Hematopoietic multipotent progenitor cell treated with erythropoietin and hydrocortisone succinate and interleukin-3 and kit ligand, for 6 days (in vitro differentiated cells): ENCODE results near the gene QPCT.
"Not testable (repeated sequence)": the region's sequence is repeated elsewhere in the genome, so short reads cannot be mapped to it uniquely, and the experiment has no call there.

Experiments used
- DNase-seq: peaks from one replicate; pipeline ENCODE4 v3.0.0-alpha.2; 2015

Gene QPCT

GRCh38 chr2:37361994-37362698 lies 17.7 kb downstream of the QPCT start:
- DNase-seq = no peak

DNA sequence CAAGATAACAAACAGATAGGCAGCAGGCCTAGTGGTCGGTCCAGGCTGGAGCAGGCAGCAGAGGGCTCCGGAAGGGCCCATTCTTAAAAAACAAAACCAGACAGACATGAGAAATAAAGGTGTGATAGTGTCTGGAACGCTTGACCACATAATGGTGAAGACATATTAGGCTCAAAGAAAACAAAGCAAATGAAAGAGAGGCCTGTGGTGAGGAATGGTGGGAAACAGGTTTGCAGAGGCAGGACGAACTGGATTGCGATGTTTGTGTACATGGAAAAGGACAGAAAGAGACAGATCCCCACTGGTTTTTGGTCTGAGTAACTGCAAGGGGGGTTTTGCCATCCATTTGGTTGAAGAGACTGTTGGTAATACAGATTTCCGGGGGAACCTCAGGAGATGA lies 19.9 kb downstream of the QPCT start:
- no peak for DNase-seq

- no peak for DNase-seq
Observed at GRCh38 chr2:37365669-37366068, 21.2 kb downstream of the QPCT start.

DNA sequence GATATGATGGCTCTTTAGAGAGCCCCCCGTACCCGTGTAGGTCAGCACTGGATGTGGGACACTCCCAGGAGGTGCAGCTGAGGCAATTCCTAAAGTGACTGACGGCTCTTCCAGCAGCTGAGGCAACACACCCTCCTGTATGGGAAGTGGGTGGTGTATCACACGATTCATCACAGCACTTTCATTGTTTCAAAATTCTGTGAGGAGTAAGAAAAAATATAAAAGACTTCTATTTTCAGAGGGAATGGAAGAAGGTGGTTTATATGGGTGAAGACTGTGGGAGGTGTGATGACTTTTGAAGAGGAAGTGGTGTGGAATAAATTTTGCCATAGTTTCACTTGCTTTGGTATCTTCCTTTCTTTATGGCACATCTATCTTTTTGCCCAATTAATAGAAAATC lies 22.3 kb downstream of the QPCT start:
- no peak for DNase-seq

DNA sequence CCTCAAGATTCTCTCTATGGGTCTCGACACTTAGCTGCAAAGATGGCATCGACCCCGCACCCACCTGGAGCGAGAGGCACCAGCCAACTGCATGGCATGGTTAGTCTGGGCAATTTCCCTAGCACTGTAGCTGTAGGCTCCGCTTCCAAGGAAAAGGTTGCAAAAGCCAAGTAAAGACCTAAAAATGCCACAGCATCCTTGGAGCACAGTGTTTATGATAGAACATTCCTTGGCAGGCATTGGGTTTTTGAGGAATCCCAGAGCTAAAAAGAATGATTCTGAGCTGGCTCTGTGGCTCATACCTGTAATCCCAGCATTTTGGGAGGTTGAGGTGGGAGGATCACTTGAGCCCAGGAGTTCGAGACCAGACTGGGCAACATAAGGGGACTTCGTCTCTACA lies 22.9 kb downstream of the QPCT start:
- DNase-seq = no peak

DNA sequence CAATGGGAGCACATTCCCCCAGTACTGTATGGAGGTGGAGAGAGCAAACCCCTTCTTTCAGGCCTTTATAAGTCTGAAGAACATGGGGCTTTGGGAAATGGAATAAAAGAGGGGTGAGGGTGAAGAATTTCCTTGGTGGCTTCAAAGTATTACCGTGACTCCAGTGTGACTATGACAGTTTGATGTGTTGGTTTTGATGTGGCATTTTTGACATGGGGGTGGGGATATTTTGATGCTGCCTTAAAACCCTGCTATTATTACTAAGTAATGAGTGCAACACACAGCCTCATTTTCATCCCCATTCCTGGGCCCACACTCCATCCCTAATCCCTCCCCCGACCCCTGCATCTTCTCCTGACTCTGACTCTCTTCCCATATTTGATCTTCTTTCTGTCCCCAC lies 23.6 kb downstream of the QPCT start:
- DNase-seq = no peak

- DNase-seq = no peak
Observed at GRCh38 chr2:37370666-37371065, 26.2 kb downstream of the QPCT start.

GRCh38 chr2:37372000-37372399 lies 27.6 kb downstream of the QPCT start:
- no peak for DNase-seq

DNA sequence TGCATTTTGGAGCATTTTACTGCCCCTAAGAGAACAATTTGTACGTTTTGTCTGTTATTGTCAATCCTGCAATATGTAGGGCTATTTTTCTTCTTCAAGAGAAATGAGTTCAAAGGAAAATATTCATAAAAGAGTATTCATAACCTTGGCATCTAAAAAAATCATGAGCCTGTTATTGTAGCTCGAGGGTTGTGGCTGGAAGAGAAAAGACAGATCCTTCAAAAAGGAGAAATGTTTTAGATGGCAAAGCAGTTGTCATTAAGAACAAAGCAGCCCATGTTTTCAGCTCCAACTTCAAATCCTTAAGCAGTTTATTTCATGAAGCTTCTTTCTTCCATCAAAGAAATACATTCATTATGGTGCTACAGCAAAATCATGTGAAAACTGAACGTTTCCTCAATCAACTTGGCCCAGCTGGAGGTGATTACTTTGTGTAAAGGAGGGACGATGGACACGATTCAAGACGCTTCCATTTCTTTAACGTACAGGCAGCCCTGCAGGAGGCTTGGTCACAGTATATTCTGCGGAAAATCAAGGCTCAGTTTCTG lies 31.4 kb downstream of the QPCT start:
- no peak for DNase-seq

GRCh38 chr2:37376421-37377186 lies 32.2 kb downstream of the QPCT start:
- DNase-seq = no peak

- no peak for DNase-seq
Observed at GRCh38 chr2:37377187-37377532, 32.7 kb downstream of the QPCT start.

DNA sequence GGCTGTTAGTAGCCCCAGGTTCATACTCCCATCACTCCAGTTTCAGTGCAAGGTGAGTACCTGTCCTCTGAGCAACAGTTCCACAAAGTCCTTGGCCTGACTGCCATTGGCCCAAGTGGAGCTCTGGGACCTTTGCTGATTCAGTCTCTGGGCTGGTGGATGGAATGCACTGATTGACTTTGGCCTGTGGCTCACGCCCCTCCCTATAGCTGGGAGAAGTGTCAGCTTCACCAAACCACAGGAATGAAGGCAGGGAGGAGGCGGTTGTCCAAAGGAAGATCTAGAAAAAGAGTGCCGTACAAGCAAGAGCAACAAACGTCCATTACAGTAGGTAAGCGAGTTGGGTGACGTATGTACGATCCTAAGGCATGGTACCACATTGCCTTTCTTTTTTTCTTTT lies 34.0 kb downstream of the QPCT start:
- DNase-seq = no peak

- no peak for DNase-seq
Observed at GRCh38 chr2:37379881-37380296, 35.5 kb downstream of the QPCT start.

- DNase-seq = not testable (repeated sequence)
Observed at GRCh38 chr2:37380787-37381186, 36.4 kb downstream of the QPCT start.

- not testable (repeated sequence) for DNase-seq
Observed at GRCh38 chr2:37384261-37384660, 39.8 kb downstream of the QPCT start.

GRCh38 chr2:37387148-37387835 lies 42.9 kb downstream of the QPCT start:
- no peak for DNase-seq

DNA sequence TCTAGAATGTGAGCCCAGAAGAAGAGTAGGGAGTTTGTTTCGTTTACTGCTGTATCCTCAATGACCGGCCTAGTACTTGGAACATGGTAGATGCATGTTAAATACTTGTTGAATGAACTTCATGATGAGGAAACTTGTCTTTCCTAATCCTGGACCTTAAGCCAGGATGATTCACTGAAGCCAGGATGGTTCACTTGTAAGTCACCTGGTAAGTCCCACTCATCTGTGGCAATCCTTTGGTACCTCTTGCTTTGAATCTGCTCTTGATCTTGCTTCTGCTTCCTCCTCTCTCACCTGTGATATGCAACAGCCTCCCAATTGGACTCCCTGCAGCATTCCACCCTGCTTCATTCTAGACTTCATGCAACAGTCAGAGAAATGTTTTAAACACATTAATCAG lies 43.6 kb downstream of the QPCT start:
- DNase-seq = no peak

DNA sequence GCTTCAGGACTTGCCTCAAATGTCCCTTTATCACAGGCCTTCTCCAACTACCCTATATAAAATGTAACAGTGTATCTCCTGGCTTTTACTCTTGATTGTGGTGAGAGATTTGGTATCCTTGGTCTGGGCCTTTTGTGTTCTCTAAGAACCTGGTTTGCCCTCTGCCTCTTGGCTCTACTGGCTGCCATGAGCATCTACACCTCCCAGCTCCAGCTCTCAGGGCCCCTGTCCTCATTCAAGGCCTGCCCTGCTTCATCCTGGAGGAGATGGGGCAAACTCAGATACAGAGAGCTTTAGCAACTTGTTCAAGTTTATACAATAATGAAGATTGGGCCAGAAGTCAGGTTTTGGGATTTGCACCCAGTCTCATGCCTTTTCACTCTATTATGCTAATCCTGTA lies 45.0 kb downstream of the QPCT start:
- no peak for DNase-seq

GRCh38 chr2:37389989-37390765 lies 45.7 kb downstream of the QPCT start:
- no peak for DNase-seq

GRCh38 chr2:37390777-37391176 lies 46.3 kb downstream of the QPCT start:
- no peak for DNase-seq

GRCh38 chr2:37391711-37392110 lies 47.3 kb downstream of the QPCT start:
- DNase-seq = no peak

DNA sequence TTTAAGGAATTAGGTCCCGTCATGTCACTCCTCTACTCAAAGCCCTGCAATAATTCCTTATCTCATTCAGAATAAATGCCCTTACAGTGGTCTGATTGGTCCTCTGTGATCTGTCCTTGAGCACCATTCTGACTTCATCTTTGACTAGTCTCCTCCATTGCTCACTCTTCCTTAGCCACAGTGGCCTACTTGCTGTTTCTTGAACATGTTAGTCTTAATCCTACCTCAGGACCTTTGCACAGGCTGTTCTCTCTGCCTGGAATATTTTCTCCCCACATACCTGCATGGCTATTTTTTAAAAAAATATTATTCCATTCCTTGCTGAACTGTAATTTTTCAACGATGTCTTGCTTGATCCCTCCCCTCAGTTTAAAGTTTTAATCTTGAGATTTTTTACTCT lies 48.0 kb downstream of the QPCT start:
- no peak for DNase-seq

- DNase-seq = no peak
Observed at GRCh38 chr2:37394263-37394662, 49.8 kb downstream of the QPCT start.
